H1 (cell line): ENCODE measurements around the gene HTR2A.

Source experiments
- CTCF ChIP-seq, 3 experiments: IDR thresholded peaks; 1 replicate in 2 of 3; 2 replicates in 1 of 3; pipeline versions ENCODE4 v1.5.1 to v1.6.1; 2011; ENCODE audit warnings: low read length in 3 of 3, mild to moderate bottlenecking in 3 of 3, inconsistent platforms in 2 of 3, low read depth in 1 of 3, moderate library complexity in 1 of 3; ENCODE audit not compliant: insufficient read depth in 1 of 3; ENCODE audit errors: control extremely low read depth in 1 of 3
- HDAC2 ChIP-seq, 2 experiments: fragments of 300-600 bp in 1 of 2; sonication (generic) in 1 of 2; IDR thresholded peaks; 2 replicates each; pipeline ENCODE4 v1.6.1; 2011 to 2012; ENCODE audit warnings: low read depth in 2 of 2, low read length in 2 of 2, mild to moderate bottlenecking in 2 of 2, moderate library complexity in 2 of 2, borderline replicate concordance in 1 of 2, inconsistent platforms in 1 of 2
- RNF2 ChIP-seq: fragments of 200-900, 300-1000 bp; sonication (generic); IDR thresholded peaks from 2 replicates; pipeline ENCODE4 v1.7.1; 2016; ENCODE audit warnings: borderline replicate concordance, low read depth, mild to moderate bottlenecking, antibody characterized with exemption, low read length; ENCODE audit not compliant: poor library complexity, severe bottlenecking; ENCODE audit errors: missing control alignments
- SAP30 ChIP-seq: fragments of 300-600 bp; sonication (generic); IDR thresholded peaks from 2 replicates; pipeline ENCODE4 v1.7.1; 2012; ENCODE audit warnings: low read length, moderate library complexity, mild to moderate bottlenecking, inconsistent platforms; ENCODE audit not compliant: insufficient read depth, insufficient replicate concordance
- SP1 ChIP-seq: IDR thresholded peaks from 2 replicates; pipeline ENCODE4 v1.6.1; 2011; ENCODE audit warnings: low read depth, low read length
- TAF1 ChIP-seq: IDR thresholded peaks from 2 replicates; pipeline ENCODE4 v1.6.1; 2011; ENCODE audit warnings: mild to moderate bottlenecking, low read depth, low read length

- TF ChIP-seq CTCF (IDR thresholded peaks at IDR 0.05; ENCODE audit: control extremely low read depth in 1 of 3, insufficient read depth in 1 of 3, low read depth in 1 of 3, low read length in 3 of 3), result no peak
- no peak for TF ChIP-seq SAP30
- TF ChIP-seq HDAC2 (IDR thresholded peaks at IDR 0.05; ENCODE audit: borderline replicate concordance in 1 of 2, low read depth in 2 of 2, low read length in 2 of 2), result no peak
- TF ChIP-seq TAF1, result no peak
- TF ChIP-seq RNF2, result no peak
- no peak for TF ChIP-seq SP1
These were observed 30.7 kb downstream of the HTR2A start for GRCh38 chr13:46866150-46866549.
